GM12874 (cell line): ENCODE results near the gene FBXO42.

Experiments used
- CTCF ChIP-seq: IDR thresholded peaks from 2 replicates; pipeline ENCODE4 v1.5.1; 2011; ENCODE audit warnings: low read depth, mild to moderate bottlenecking, control low read depth, low read length, moderate library complexity; ENCODE audit not compliant: insufficient read depth

The FBXO42 gene

GRCh38 chr1:16289959-16290358 lies 62.3 kb downstream of the FBXO42 start:
- no peak for TF ChIP-seq CTCF

- TF ChIP-seq CTCF: no peak
Measured at GRCh38 chr1:16286122-16286521, 66.2 kb downstream of the FBXO42 start.

GRCh38 chr1:16281765-16282164 lies 70.5 kb downstream of the FBXO42 start:
- no peak for TF ChIP-seq CTCF

GRCh38 chr1:16279186-16279585 lies 73.1 kb downstream of the FBXO42 start:
- TF ChIP-seq CTCF: no peak

- no peak for TF ChIP-seq CTCF
Measured at GRCh38 chr1:16276302-16277030, 75.8 kb downstream of the FBXO42 start.

GRCh38 chr1:16275591-16275990 lies 76.7 kb downstream of the FBXO42 start:
- TF ChIP-seq CTCF: no peak

- TF ChIP-seq CTCF: no peak
Measured at GRCh38 chr1:16267690-16268180, 84.5 kb downstream of the FBXO42 start.
